Muscle layer of colon (tissue), 2 donors: ENCODE data around the gene CLUH.

Experiments
- H3K27ac ChIP-seq: one replicate; pipeline ENCODE4 v1.7.0; 2013; ENCODE audit warnings: low read depth, mild to moderate bottlenecking, low read length, moderate library complexity
- H3K27me3 ChIP-seq, 2 donors: one replicate each; pipeline ENCODE4 v1.7.0; 2013; ENCODE audit warnings: low read length in 2 of 2, mild to moderate bottlenecking in 2 of 2; ENCODE audit not compliant: insufficient read depth in 2 of 2, control insufficient read depth in 1 of 2
- H3K36me3 ChIP-seq: one replicate; pipeline ENCODE4 v1.7.0; 2013; ENCODE audit warnings: mild to moderate bottlenecking, low read length; ENCODE audit not compliant: insufficient read depth
- H3K4me1 ChIP-seq: one replicate; pipeline ENCODE4 v1.7.0; 2013; ENCODE audit warnings: mild to moderate bottlenecking, low read length; ENCODE audit not compliant: insufficient read depth
- H3K4me3 ChIP-seq, 2 donors: one replicate each; pipeline ENCODE4 v1.7.0; 2013; ENCODE audit warnings: low read length in 2 of 2, low read depth in 1 of 2, mild to moderate bottlenecking in 1 of 2, moderate library complexity in 1 of 2
- H3K9ac ChIP-seq: one replicate; pipeline ENCODE4 v1.7.0; 2013; ENCODE audit warnings: low read length
- H3K9me3 ChIP-seq: one replicate; pipeline ENCODE4 v1.7.0; 2013; ENCODE audit warnings: mild to moderate bottlenecking, low read length
- donor health status: abdominal sarcoma.
- donor health status: Adenocarcinoma of cecum.

The CLUH gene

DNA sequence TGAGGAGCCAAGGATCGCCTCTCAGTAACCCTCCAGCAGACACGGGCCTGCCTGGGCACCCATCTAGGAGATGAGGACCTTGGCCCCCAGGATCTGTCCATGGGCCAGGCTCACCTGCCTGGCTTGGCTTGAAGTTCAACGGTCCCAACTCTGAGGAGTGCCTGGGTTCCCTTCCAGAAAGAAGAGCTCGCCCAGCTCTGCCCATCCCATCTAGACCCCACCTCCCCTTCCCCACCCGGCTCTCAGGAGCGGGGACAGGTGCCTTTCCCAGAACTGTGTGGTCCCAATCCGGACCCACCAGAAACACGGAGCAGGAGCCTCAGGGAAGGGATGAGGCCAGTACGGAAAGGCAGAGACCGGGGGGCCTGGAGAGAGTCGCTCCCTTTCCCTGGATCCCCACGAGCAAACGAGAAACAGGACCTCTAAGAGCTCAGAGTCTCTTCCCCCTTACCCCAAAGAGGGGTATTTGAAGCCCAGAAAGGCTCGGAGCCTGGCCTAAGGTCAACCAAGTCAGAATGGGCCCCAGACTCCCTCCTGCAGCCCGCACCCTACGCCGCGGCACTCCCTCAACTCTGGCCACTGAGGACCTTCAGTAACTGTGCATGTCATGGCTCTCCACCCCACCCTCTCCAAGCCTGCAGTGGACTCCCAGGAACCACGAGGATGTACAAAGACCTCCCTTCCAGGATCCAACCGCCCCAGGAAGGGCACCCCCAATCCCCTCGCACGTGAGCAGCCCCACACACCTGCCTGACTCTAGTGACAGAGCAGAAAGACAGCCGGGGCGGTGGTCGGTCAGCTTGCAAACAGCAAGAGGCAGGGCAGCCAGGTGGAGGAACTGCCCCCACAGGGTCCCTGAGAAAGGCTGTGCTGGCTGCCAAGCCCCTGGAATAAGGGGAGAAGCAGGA lies 5.4 kb downstream of the CLUH start:
- H3K9ac ChIP-seq, result no peak overlapping the region
- H3K4me3 ChIP-seq, result no peak overlapping the region
- no peaks in the 10 kb centered on the region for H3K27me3 ChIP-seq
- H3K36me3 ChIP-seq, result peaks cover 15% of the 10 kb centered on the region
- H3K4me1 ChIP-seq, result peaks cover 39% of the 10 kb centered on the region
- no peak overlapping the region for H3K27ac ChIP-seq
- H3K9me3 ChIP-seq, result no peaks in the 10 kb centered on the region

DNA sequence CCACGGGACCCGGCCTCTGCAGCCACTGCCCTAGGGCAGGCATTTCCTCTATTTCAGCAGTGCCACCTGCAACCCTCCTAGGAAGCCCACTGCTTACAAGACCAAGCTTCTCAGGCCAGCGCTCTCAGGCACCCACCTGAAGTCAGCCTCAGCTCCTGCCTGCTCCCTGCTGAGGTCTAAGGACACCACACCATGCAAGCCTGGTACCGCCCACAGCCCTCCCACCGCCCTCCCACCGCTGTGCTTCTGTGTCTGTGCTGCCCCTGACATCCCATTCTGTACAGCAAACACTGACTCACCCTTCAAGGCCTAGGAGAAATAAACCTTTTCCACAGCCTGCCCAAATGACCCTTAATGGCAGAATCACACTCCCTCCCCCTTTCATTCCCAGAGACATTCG lies 6.3 kb downstream of the CLUH start:
- Histone ChIP-seq H3K27me3 (no peaks in the 10 kb centered on the region), H3K9me3 (no peaks in the 10 kb centered on the region), H3K36me3 (peaks cover 16% of the 10 kb centered on the region), H3K4me1 (peaks cover 35% of the 10 kb centered on the region), H3K9ac (no peak overlapping the region), H3K4me3 (no peak overlapping the region), H3K27ac (no peak overlapping the region)

DNA sequence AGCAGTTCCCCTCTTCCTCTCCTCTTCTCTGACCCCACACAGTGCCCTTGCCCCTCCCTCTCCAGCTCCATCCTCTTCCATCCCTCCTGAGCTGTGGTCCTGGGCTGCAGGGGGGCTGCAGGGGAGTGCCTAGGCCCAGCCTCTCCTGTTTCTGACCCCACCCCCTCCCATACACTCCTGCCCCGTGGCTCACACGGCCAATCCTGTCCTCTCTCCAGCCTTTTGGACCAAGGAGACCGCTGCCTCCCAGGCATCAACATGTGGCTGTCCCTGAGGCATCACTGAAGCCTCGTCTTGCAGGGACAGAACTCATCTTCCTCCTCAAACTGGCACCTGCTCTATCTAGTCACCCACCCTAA lies 6.7 kb downstream of the CLUH start:
- Histone ChIP-seq H3K27ac (no peak overlapping the region), H3K9ac (no peak overlapping the region), H3K4me1 (peaks cover 31% of the 10 kb centered on the region)

GRCh38 chr17:2704031-2704889 lies 7.3 kb downstream of the CLUH start:
- Histone ChIP-seq H3K4me1 (peaks cover 25% of the 10 kb centered on the region), H3K9me3 (no peaks in the 10 kb centered on the region), H3K4me3 (no peak overlapping the region), H3K27me3 (no peaks in the 10 kb centered on the region), H3K9ac (no peak overlapping the region), H3K27ac (no peak overlapping the region), H3K36me3 (peaks cover 16% of the 10 kb centered on the region)

More for the DNA sequence above, 6.7 kb downstream of the CLUH start:
- Histone ChIP-seq H3K9me3 (no peaks in the 10 kb centered on the region), H3K27me3 (no peaks in the 10 kb centered on the region), H3K36me3 (peaks cover 16% of the 10 kb centered on the region), H3K4me3 (no peak overlapping the region)

GRCh38 chr17:2703606-2704005 lies 8.0 kb downstream of the CLUH start:
- no peak overlapping the region for H3K4me3 ChIP-seq
- H3K36me3 ChIP-seq, result peaks cover 22% of the 10 kb centered on the region
- no peak overlapping the region for H3K9ac ChIP-seq
- no peaks in the 10 kb centered on the region for H3K9me3 ChIP-seq
- no peak overlapping the region for H3K27ac ChIP-seq
- H3K4me1 ChIP-seq, result peaks cover 18% of the 10 kb centered on the region
- H3K27me3 ChIP-seq, result no peaks in the 10 kb centered on the region

- H3K27ac ChIP-seq, result no peak overlapping the region
- H3K36me3 ChIP-seq, result peaks cover 22% of the 10 kb centered on the region
Measured at GRCh38 chr17:2703181-2703580, 8.4 kb downstream of the CLUH start.

GRCh38 chr17:2701996-2702741 lies 9.4 kb downstream of the CLUH start:
- H3K9ac ChIP-seq, result no peak overlapping the region
- no peaks in the 10 kb centered on the region for H3K27me3 ChIP-seq
- H3K4me1 ChIP-seq, result peaks cover 4% of the 10 kb centered on the region
- H3K9me3 ChIP-seq, result no peaks in the 10 kb centered on the region
- no peak overlapping the region for H3K4me3 ChIP-seq
- H3K27ac ChIP-seq, result peak overlapping the region; percentile 27
- H3K36me3 ChIP-seq, result peaks cover 22% of the 10 kb centered on the region

More at GRCh38 chr17:2703181-2703580, 8.4 kb downstream of the CLUH start:
- no peaks in the 10 kb centered on the region for H3K27me3 ChIP-seq
- H3K9ac ChIP-seq, result no peak overlapping the region
- no peak overlapping the region for H3K4me3 ChIP-seq
- no peaks in the 10 kb centered on the region for H3K9me3 ChIP-seq
- H3K4me1 ChIP-seq, result peaks cover 14% of the 10 kb centered on the region

DNA sequence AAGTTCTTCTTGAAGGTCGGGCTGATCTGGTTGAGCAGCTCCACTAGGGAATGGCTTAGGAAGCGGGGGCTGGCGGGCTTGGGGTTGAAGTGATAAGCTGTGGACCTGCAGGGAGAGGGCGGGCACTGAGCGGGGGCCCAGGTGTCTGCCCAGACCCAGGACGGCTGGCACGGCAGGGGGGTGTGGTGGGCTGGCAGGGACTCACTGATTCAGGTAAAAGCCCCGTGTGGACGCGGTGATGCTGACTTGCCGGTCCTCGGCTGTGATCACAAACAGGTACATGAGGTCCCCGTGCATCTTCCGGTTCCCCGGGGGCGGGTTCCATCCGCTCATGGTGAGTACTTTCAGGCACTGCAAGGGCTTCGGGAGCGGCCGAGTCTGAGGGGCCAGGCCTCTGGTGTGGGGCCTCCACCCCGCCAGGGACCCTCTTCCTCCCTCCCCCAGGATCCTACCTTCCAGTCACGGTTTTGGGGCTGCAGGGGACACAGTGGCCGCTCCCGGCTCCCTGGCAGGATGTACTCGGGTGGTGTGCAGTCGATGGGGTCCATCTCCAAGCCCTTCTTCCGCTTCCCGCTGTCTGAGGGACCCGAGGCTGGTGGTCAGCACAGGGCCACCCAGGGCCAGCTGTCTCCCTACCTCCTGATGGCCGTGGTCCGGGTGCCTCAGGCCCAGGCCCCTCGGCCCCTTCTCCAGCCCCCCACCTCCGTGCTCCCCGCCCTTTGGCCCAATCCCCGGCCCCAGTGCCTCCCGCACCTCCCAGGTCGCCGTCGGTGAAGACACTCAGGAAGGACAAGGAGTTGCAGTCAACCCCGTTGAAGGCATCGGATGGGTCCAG lies 10.2 kb downstream of the CLUH start:
- H3K36me3 ChIP-seq, result peaks cover 27% of the 10 kb centered on the region
- H3K27me3 ChIP-seq, result no peaks in the 10 kb centered on the region
- peaks cover 4% of the 10 kb centered on the region for H3K4me1 ChIP-seq
- H3K9ac ChIP-seq, result no peak overlapping the region
- H3K4me3 ChIP-seq, result no peak overlapping the region
- no peak overlapping the region for H3K27ac ChIP-seq
- H3K9me3 ChIP-seq, result no peaks in the 10 kb centered on the region

GRCh38 chr17:2700491-2701141 lies 10.9 kb downstream of the CLUH start:
- no peaks in the 10 kb centered on the region for H3K9me3 ChIP-seq
- no peaks in the 10 kb centered on the region for H3K27me3 ChIP-seq
- no peak overlapping the region for H3K27ac ChIP-seq
- no peak overlapping the region for H3K9ac ChIP-seq
- H3K4me1 ChIP-seq, result peaks cover 1% of the 10 kb centered on the region
- peaks cover 34% of the 10 kb centered on the region for H3K36me3 ChIP-seq
- H3K4me3 ChIP-seq, result no peak overlapping the region

DNA sequence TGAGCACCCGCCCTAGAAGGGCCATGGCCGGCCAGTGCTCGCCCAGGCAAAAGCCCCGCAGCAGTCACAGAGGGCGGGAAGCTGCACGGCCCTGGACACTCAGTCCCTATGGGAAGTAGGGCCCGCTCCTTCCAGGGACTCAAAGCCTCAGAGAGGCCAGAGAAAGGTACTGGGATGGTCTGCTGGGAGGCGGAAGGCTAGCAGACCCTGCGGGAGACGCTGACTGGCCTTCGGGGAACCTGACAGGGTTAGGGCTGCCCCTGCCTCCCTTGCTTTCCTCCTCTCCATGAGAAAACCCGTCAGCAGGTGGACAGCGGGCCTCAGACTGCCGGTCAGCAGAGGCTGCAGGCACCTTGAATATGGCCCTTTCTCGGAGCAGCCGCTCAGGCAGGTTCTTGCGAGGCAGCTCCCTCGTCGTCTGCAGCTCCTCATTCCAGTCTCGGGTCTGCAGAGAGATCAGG lies 11.5 kb downstream of the CLUH start:
- H3K9ac ChIP-seq, result no peak overlapping the region
- H3K9me3 ChIP-seq, result no peaks in the 10 kb centered on the region
- no peak overlapping the region for H3K4me3 ChIP-seq
- no peaks in the 10 kb centered on the region for H3K4me1 ChIP-seq
- H3K36me3 ChIP-seq, result peaks cover 37% of the 10 kb centered on the region
- no peak overlapping the region for H3K27ac ChIP-seq
- H3K27me3 ChIP-seq, result no peaks in the 10 kb centered on the region
